Measurements from ENCODE around the gene IGSF23. TPM values are rescaled to one million over a fixed set of nuclear protein-coding genes. Genes with fewer than 3 reads are reported as not detected.
A peak's percentile ranks its signal among the peaks of the same experiment; 100 is the strongest.

Gene IGSF23
- total RNA-seq, 1 donor from 2014 or later = not detected

- no peak for DNase-seq (ENCODE audit: low spot score in 2 of 2, unreplicated experiment in 2 of 2)
- Mint-ChIP-seq H3K27ac (no peak overlapping the region), H3K27me3 (ENCODE audit: low read depth) (peaks cover 9% of the 10 kb centered on the region), H3K4me3 (no peak overlapping the region), H3K36me3 (no peaks in the 10 kb centered on the region), H3K4me1 (no peaks in the 10 kb centered on the region), H3K9me3 (peaks cover 7% of the 10 kb centered on the region)
- TF ChIP-seq CTCF (IDR thresholded peaks at IDR 0.05; ENCODE audit: unreplicated experiment) = no peak
Measured at GRCh38 chr19:44581288-44581687, 32.1 kb upstream of the IGSF23 start.

- H3K4me3 Mint-ChIP-seq = no peak overlapping the region
- no peaks in the 10 kb centered on the region for H3K4me1 Mint-ChIP-seq
- H3K27me3 Mint-ChIP-seq (ENCODE audit: low read depth) = peaks cover 9% of the 10 kb centered on the region
- H3K9me3 Mint-ChIP-seq = peaks cover 7% of the 10 kb centered on the region
- no peak overlapping the region for H3K27ac Mint-ChIP-seq
- peak; percentile 43 for TF ChIP-seq CTCF (IDR thresholded peaks at IDR 0.05; ENCODE audit: unreplicated experiment)
- H3K36me3 Mint-ChIP-seq = no peaks in the 10 kb centered on the region
- DNase-seq (ENCODE audit: low spot score in 2 of 2, unreplicated experiment in 2 of 2) = no peak
Measured at GRCh38 chr19:44582581-44583265, 30.6 kb upstream of the IGSF23 start.

GRCh38 chr19:44585371-44586133 lies 27.8 kb upstream of the IGSF23 start:
- no peaks in the 10 kb centered on the region for H3K4me1 Mint-ChIP-seq
- H3K36me3 Mint-ChIP-seq = no peaks in the 10 kb centered on the region
- H3K9me3 Mint-ChIP-seq = peaks cover 10% of the 10 kb centered on the region
- peaks cover 9% of the 10 kb centered on the region for H3K27me3 Mint-ChIP-seq (ENCODE audit: low read depth)
- no peak overlapping the region for H3K4me3 Mint-ChIP-seq
- H3K27ac Mint-ChIP-seq = no peak overlapping the region
- no peak for DNase-seq (ENCODE audit: low spot score in 2 of 2, unreplicated experiment in 2 of 2)
- no peak for TF ChIP-seq CTCF (IDR thresholded peaks at IDR 0.05; ENCODE audit: unreplicated experiment)

- Mint-ChIP-seq H3K4me3 (no peak overlapping the region), H3K4me1 (no peaks in the 10 kb centered on the region), H3K9me3 (peaks cover 10% of the 10 kb centered on the region), H3K27me3 (ENCODE audit: low read depth) (peaks cover 3% of the 10 kb centered on the region), H3K27ac (no peak overlapping the region), H3K36me3 (no peaks in the 10 kb centered on the region)
- no peak for DNase-seq (ENCODE audit: low spot score in 2 of 2, unreplicated experiment in 2 of 2)
- no peak for TF ChIP-seq CTCF (IDR thresholded peaks at IDR 0.05; ENCODE audit: unreplicated experiment)
Measured at GRCh38 chr19:44587963-44588770, 25.2 kb upstream of the IGSF23 start.

GRCh38 chr19:44588771-44589112 lies 24.6 kb upstream of the IGSF23 start:
- H3K9me3 Mint-ChIP-seq = peaks cover 10% of the 10 kb centered on the region
- TF ChIP-seq CTCF (IDR thresholded peaks at IDR 0.05; ENCODE audit: unreplicated experiment) = no peak
- no peak overlapping the region for H3K27ac Mint-ChIP-seq

More at GRCh38 chr19:44588771-44589112, 24.6 kb upstream of the IGSF23 start:
- Mint-ChIP-seq H3K36me3 (no peaks in the 10 kb centered on the region), H3K4me1 (peaks cover under 1% of the 10 kb centered on the region), H3K27me3 (ENCODE audit: low read depth) (peaks cover 1% of the 10 kb centered on the region), H3K4me3 (no peak overlapping the region)
- DNase-seq (ENCODE audit: low spot score in 2 of 2, unreplicated experiment in 2 of 2) = no peak

All from mesothelial cell of epicardium (in vitro differentiated cells).